Transverse colon (tissue), 3 donors: ENCODE data around the gene CRB2.

Source experiments
- EP300 ChIP-seq: sonication (generic); formaldehyde crosslinking; IDR thresholded peaks from one replicate; pipeline ENCODE4 v1.6.1; 2017; ENCODE audit warnings: antibody characterized with exemption, low read depth
- TF ChIP-seq, protein P1 (sequence below), 5 experiments: fragments of 200-600 bp in 3 of 5; fragments of 450-650 bp in 2 of 5; sonication (generic) in 3 of 5; IDR thresholded peaks; 1 replicate in 2 of 5; 2 replicates in 3 of 5; pipeline ENCODE4 v1.5.1; 2016 to 2017; ENCODE audit warnings: antibody characterized with exemption in 5 of 5, inconsistent platforms in 3 of 5, mild to moderate bottlenecking in 2 of 5, moderate library complexity in 1 of 5

DNA sequence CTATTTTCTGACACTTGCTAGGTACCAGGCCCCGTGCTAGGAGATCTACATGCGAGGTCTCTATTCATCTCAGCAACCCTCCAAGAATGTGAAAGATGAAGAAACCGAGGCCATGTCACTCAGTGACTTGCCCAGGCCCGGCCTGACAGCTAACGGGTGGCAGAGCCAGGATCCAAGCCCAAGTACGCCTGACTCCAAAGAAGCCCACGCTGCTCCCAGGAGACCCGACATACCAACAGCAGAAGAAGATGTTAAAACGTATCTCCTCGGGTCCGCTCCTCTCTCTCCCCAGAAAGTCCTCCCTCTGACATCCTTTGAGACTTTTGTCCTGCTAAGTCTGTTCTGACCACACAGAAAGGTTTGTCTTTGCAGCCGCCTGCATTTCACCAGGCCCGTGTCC lies 65.2 kb downstream of the CRB2 start:
- TF ChIP-seq, protein P1, sequence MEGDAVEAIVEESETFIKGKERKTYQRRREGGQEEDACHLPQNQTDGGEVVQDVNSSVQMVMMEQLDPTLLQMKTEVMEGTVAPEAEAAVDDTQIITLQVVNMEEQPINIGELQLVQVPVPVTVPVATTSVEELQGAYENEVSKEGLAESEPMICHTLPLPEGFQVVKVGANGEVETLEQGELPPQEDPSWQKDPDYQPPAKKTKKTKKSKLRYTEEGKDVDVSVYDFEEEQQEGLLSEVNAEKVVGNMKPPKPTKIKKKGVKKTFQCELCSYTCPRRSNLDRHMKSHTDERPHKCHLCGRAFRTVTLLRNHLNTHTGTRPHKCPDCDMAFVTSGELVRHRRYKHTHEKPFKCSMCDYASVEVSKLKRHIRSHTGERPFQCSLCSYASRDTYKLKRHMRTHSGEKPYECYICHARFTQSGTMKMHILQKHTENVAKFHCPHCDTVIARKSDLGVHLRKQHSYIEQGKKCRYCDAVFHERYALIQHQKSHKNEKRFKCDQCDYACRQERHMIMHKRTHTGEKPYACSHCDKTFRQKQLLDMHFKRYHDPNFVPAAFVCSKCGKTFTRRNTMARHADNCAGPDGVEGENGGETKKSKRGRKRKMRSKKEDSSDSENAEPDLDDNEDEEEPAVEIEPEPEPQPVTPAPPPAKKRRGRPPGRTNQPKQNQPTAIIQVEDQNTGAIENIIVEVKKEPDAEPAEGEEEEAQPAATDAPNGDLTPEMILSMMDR (IDR thresholded peaks at IDR 0.05): no peak
- TF ChIP-seq EP300: no peak
